GM18868 (cell line): ENCODE measurements around the gene INTS6.

Experiments used
- ATAC-seq: cut with Tn5 transposase; IDR thresholded peaks from one replicate; pipeline ENCODE4 v1.9.1; 2021; ENCODE audit warnings: mild to moderate bottlenecking, moderate library complexity; ENCODE audit not compliant: unreplicated experiment

The INTS6 gene

DNA sequence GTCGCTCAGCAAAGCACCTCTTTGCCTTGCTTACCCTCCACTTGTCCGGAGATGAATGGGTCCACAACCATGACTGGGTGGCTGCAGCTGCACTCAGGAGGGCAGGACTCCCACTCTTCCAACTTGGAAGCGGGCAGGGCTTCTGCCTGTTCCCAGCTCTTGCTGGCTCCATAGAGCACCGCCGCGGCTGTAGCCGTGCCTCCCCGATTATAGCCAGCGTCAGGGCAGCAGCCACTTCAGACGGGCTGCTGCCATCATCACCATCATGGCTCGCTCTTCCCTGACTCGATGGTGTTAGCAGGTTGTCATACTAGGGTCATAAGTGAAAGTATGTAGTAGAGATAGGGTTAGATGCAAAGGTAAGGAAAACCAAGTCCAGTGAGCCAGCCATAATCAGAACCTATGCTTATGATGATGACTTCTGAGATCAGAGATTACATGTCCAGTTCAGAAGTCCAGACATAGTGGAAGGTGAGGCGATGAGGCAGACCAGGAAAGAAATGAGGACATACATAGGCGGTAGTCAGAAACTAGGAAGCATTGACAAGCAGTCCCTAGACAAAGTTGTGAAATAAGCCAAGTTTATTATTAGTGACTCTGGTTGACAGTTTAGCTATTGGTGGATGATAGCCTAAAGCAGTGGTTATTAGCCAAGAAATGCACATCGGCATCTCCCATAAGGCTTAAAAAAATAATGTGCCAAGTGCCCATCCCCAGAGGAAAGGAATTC, 4.4 kb upstream of the INTS6 start:
- ATAC-seq, result no peak

DNA sequence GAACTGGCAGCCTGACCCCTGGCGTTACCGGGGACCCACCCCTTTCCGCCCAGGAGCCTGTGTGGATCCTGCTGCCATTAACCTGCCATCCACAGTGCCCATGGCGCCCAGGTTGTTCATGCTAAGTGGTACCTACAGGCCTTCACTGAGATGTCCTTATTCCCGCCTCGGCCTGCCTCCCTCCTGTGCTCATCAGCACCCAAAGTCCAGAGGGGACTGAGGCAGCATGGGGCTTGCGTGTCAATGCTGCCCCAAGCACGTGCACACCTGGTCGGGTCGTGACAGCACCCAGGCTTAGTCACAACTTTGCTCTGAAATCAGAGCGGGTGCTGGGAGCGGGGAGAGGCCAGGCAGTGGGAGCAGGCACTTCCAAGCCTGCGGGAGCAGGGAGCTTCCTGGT, 3.7 kb upstream of the INTS6 start:
- ATAC-seq, result no peak

DNA sequence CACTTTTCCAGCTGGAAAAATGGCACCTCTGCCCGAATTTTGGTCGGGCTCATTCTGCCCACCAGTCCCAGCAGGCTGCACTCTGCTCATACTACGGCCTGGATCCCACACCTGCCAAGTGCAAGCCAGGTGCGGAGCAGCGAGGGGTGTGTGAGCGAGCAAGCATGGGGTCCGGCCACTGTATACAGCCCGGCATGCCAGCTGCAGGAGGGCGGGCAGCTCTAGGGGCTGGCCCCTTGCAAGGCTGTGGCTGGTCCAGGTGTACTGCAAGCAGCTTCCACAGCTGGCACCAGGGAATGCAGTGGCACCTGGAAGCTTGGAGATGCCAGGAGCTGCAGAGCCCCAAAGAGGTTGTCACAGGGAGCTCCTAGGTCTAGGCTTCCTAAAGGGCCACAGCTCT, 2.7 kb upstream of the INTS6 start:
- ATAC-seq, result no peak

DNA sequence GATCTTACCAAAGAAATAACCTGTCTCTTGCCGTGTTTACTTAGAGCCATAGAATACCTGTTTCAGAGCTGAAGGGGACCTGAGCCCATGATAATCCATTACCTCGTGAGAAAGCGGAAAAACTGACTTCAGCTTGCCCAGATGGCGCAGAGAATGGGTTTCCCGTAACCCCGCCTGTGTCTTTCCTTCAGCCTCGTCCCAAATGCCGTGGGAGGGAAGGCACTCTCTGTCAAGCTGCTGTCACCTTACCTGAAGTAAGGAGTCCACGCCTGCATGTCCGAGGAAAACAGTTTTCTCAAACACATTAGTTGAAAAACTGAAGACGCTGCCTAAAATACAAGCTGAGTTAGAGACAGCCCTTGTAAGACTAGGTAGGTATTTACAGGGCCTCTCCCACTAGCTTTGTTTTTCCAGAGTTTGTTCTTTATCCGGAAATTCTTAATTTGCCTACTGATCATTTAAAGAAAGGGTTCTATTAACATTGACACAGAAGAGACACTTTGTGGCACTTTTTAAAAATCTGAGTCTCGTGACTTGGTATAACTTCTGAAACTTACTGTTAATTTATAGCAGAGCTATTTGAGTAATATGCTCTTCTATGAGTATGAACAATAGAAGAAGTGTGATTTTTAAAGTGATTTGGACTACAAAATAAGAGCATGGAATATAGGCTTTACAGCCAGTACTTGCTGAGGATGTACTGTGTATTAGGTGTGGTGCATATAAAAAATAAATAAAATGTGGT, 1.3 kb upstream of the INTS6 start:
- ATAC-seq, result no peak

DNA sequence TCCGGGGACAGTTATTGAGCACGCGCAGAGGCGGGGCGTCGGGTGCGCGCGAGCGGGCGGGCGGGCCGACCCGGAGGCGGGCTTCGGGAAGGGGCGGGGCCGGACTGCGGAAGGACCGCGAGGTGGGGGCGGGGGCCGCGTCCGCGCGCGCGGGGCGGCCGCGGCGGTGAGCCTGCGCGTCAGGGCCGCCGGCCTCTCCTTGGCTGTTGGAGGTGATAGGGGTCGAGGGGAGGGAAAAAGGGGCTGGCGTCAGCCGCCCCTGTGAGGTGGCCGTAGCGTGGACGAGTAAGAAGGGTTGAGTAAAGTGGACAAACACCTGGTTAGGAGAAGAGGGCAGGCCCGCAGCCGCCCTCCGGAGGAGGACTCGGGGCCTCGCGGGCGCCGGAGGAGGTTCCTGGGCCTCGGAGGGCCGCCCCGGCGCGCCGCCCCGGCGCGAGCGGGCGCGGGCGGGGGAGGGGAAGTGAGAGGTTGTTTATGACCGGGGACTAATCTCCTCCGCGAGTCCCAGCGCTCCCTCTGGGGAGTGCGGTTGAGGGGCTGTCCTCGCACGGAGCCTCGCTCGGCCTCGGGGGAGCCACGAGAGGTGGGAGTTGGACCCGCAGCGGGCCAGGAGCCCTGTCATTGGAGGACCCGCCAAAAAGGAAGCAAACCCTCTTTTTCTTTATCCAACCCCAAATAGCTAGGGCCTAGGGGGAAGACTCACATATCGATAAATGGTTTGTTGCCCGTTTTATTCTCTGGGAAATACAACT, 547 bp upstream of the INTS6 start:
- ATAC-seq, result peak; percentile 36

DNA sequence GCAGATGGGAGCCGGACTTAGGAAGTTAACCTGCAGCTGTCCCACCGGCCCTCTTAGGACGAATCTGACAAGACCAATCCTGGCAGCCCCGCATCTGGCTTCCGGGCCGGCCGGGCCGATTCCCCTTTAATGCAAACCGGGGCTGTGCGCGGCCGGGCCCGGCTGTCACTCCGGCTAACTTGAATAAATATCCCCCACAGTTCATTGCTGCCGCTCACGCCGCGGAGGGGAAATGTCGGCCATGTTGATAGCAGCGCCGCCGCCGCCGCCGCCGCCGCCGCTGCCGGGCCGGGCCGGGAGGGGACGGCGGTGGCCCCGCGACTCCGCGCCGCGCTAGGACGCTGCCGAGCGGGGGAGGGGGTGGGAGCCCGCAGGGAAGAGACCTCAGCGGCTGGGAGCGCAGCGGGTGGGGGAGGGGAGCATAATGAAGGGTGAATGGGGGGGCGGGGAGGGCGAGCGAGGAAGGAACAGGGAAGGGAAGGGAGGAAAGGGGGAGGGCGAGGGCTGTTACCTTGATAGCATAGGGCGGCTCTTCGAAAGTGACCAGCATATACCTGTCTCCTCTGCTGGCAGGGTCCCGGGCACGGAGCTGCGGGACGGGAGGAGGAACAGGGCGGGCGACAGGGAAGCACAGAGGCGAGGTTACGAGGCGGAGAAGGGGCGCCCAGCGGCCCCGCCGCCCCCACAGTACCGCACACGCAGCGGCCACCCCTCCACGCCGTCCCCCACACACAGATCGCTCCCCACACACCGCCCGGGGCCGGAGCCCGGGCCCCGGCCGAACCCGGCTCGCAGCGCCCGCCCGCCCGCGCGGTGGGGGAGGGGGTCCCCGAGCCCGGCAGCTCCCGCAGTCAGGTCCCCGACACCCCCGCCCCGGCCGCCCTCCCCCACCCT, 1.1 kb downstream of the INTS6 start:
- ATAC-seq, result peak; percentile 1

DNA sequence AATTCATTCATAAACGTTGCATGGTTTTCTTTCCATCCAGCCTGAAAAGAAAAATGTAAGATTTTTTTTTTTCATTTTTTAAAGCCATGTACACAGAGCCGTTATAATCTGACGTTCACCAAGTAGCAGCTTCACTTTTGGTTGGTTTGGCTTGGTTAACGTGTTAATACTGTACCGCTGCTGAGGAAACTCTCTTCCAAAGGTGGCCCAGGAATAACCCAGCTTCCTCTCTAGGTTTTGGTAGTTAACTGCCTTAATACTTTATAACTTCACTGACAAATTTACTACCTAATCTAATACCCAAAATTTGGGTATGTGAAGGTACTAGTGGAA, 1.7 kb downstream of the INTS6 start:
- ATAC-seq, result no peak

DNA sequence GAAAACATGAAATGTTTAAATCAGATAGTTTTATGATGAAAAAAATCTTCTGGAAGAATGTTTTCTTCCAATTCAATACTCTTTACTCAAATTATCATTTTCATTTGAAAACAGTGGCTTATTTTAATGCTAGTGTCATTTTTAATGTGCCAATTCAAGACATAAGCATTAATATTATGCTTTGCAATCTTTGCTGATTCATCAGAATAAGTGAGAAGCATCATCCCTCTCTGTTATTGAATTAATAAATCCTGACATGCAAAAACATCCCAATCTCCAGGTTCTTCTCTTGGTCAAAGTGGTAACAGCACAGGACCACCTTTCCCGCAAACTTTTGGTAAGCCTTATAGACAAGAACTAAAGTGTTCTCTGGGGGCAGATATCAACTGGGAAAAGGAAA, 3.8 kb downstream of the INTS6 start:
- no peak for ATAC-seq

DNA sequence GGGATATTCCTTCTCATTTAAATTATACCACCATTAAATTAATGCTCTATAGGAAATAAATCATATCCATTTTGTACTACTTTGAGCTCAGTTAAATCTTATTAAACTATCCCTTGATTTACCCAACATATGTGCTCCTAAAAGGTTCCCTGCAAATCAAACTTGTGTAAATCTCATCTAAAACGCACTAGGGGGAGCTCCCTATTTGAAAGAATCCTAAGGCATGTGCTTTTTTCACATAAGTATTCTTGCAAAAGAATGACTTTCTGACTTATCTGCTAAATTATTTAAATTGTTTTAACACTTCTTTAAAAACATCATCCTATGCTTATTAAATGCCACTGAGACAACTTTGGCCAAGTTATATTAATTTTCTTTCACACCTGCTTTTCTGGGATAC, 7.9 kb downstream of the INTS6 start:
- ATAC-seq, result no peak

DNA sequence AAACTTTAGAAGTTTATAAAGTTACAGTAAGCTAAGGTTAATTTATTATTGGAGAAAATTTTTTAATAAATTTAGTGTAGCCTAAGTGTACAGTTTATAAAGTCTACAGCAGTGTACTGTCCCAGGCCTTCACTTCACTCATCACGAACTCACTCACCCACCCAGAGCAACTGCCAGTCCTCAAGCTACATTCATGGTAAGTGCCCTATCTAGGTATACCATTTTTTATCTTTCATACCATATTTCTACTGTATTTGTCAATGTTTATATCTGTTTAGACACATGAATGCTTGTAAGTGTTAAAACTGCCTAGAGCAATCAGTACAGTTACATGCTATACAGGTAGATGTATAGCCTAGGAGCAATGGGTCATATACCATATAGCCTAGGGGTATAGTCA, 12.5 kb downstream of the INTS6 start:
- no peak for ATAC-seq

DNA sequence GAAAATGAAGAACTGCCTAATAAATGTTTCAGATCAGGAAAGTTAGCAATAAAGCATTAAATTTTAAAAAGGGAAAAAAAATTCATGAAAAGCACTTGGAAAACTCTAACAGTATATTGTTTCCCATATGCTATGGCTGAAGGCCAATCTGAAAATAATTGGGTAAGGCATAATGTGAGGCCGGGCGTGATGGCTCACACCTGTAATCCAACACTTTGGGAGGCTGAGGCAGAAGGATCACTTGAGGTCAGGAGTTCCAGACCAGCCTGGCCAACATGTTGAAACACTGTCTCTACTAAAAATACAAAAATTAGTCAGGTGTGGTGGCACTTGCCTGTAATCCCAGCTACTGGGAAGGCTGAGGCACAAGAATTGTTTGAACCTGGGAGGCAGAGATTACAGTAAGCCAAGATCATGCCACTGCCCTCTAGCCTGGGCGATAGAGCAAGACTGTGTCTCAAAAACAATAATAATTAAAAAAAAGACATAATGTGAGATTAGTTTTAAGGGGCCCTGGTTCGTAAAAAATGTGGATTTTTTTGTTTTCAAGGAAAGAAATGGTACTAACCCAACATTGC, 15.2 kb downstream of the INTS6 start:
- no peak for ATAC-seq

DNA sequence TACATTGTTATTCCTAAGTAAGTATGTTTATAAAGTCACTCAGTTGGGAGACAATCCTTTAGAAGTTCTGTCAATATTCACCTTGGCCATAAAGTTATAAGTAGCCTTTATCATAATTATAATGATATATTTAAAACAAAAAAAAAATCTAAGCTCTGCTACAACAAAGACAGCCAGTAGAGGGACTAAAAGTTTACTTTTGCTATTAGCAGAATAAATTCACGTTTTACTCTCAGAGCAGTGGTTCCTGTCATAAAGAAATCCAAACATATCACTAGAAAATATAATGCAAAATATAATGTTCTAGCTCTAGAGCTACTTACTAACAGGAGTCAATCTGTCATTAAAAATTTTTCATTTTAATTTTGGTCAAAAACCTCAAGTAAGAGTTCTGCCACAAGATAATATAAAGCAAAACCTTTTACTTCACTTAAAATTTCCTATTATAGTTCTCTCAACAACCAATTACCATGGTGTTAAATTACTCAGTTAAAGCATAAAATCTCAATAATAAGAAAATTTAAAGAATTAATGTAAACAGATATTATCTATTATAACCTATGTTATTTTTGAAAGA, 17.7 kb downstream of the INTS6 start:
- no peak for ATAC-seq

DNA sequence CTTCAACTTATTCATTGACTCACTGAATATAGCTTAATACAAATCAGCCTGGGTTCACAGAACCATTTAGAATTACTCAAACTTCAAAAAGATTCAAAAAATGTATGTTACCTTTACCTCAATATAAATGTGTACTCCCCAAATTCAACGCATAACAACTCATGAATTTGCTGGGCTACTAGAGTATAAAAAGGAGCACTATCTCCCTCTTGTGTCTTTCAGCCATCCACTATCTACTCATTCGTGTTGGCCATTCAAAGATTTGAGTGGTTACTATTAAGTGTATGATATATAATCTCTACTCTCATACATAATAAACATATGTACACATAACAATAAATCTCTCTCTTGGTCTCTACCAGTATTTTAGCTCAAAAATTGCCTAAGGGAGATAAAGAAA, 20.3 kb downstream of the INTS6 start:
- ATAC-seq, result no peak

DNA sequence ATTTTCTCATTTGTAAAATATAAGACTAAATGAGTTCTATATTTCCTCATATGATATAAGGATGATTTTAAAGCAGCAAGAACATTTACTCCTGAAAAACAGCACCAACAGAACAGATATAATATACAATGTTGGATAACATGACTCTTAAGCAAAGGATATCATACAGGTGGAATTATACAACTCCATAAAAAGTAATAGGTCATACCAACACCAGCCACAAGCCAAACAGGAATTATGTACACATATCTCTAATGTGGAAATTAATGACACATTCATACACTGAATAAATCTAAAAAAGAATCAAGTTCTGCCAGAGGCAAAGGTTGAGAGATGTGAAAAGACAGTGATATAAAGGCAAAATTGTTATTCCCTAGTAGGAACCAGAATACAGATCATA, 25.9 kb downstream of the INTS6 start:
- no peak for ATAC-seq

DNA sequence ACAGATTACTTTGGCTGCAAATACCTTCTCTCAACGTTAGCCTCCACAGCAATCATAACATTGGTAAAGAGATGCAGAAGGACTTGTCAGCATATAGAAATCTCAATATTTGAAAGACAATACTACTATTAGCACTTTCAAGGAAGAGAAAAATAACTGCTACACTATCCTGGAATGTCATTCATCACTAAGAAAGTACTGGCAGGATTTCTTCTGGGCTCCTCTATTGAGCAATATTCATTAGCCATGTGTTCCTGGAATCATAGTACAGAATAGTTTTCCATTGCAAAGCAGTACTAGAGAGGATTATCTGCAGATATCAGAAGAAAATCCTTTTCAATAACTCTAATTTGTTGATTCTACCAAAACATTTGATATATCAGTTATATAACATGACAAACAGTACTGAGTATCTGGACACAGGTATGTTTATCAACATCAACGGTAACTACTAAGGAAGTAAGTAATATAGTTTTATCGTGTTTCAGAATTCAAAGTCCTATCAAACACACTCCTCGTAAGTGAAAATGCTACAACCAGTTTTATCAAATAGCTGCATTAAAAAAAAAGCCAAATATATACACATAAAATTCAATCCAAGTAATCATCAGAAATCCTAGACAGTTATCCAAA, 27.3 kb downstream of the INTS6 start:
- ATAC-seq, result no peak

DNA sequence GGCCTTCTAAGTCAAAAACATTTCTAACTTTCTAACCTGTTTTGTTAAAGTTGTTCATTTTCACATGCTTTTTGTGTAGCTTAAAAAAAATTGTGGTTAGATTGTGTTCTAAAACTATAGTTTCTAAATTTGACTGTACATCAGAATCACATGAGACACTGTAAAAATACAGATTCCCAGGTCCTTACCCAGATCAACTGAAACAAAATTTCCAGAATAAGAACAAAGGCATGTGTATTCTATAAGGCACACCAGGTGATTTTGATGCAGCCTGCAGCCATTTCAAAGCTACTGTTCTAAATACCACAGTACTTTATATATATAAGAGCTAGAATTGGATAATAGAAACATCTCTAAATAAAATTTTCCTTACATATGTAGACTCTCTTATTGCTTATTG, 29.1 kb downstream of the INTS6 start:
- no peak for ATAC-seq

DNA sequence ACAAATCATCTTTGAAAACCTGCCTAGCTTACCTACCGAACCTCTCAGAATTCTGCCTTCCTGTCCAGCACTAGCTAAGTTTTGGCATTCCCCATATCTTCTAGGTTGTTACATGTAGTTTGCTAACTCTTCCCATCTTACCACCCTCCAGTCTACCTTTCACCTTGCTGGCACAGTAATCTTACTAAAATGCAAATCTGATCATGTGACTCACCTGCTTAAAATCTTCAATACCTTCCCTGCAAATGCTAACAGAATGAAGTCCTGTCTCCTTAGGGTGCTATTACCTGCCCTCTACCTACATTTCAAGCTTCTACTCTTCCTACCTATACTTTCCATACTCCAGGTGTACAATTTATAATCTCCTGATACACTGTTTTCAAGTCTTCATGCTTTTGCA, 30.4 kb downstream of the INTS6 start:
- no peak for ATAC-seq

DNA sequence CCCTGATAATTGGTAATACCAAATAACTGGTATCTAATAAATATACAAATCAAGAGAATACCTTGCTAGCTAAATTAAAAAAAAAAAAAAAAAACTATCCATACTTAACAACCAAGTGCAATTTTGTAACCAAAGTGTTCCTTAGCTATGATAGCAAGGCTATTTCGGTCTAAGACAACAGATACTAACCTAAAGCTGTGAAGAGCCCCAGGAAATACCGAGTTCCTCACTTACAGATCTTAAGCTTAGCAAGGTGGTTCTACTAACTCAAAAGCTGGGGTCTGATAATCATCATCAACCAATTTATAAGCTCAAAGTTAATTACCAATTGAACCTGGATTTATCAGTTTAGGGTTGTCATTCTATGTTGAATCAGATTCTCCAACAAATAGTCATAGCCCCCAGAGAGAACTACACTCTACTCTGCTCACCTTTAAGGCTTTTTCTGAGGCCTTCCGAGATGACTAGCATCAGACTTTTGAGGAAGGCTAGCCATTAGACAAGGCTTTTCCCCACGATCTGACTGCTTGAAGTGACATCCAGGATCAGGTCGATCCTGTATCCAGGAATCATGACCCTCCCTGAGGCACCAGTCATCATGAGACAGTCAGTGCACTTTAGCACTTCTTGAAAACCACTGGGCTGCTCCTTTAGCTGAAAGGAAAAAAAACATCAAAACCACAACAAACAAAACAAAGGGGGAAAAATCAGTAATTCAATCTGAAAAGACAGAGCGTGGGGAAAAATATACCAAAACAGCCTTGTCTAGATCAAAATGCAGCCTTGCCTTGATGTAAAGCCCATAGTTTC, 31.9 kb downstream of the INTS6 start:
- no peak for ATAC-seq

DNA sequence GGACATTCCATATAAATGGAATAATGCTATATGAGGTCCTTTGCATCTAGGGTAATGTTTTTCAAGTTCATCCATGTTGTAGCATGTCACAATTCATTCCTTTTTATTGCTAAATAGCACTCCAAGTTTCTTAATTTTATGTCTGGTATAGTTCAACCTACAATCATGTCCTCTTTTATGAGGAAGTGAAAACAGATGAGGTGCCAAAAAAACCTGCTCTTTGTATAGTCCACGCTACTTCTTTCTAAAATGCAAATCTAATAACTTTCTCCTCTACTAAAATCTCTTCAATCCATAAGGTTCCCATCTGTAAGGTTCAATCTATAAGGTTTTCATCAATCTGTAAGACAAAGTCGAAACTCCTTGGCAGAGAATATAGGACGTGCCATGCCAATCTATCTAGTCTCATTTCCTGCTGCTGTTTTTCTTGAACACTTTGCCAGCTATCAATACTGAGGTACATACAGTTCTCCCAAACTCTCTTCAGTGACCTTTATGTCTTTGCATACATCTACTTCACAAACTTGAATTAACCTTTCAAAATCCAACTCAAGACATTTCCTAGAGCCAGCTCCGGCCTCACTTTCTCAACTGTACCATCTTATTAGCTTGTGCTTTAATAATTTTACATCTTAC, 33.7 kb downstream of the INTS6 start:
- ATAC-seq, result peak; percentile 59
